Measurements from ENCODE around the gene ALOX5AP. TPM values are rescaled to one million over a fixed set of nuclear protein-coding genes. Genes with fewer than 3 reads are reported as not detected.

Gene ALOX5AP
- total RNA-seq, 1 experiment from 2014 or later = not detected

DNA sequence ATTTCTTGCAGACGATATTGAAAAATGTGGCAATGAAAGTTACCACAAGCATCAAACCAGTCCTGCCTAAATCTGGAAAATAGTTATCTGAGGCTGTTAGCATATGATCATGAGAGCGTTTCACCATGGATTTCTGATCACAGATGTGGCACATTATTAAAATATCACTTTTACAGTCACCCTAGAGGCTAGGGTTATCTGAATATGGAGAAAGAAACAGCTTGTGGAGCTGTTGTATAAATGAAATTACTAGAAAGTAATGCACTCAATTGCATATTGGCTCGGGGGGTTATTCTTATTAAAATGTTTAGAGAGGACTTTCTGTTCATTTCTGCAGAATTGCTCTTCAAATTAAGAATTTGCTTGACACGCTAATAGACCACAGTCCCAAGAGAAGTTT is 35.6 kb downstream of the ALOX5AP start (continued):
- TF ChIP-seq ZNF425 (CRISPR knock-in tag; conservative IDR thresholded peaks at IDR 0.05) (no peak), E2F5 (CRISPR knock-in tag; IDR thresholded peaks at IDR 0.05) (no peak)

DNA sequence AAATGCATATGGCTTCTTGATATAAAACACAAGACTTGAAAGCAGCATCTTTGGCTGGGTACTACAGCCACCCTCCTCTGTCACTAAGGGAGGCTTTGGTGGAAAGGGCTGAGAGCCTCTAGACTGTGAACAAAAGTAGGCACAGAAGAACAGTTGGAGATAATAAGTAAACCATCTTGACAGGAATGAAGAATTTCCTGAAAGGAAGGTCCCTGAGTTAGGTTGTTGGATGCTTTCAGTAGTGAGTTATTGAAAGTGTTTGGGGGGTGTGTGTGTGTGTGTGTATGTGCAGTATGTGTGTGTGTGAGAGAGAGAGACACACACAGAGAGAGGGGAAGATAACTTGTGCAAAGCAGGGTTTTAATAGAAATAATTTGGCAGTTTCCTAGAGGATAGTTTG is 38.2 kb downstream of the ALOX5AP start:
- CTCF ChIA-PET = no interaction called here
- Mint-ChIP-seq H3K27me3 (ENCODE audit: low read depth) (no peaks in the 10 kb centered on the region), H3K27ac (no peak overlapping the region), H3K9me3 (peaks cover 9% of the 10 kb centered on the region; the same call in 1 of the 2 replicates), H3K4me3 (no peak overlapping the region), H3K4me1 (peaks cover 10% of the 10 kb centered on the region), H3K36me3 (no peaks in the 10 kb centered on the region)
- ATAC-seq (no peak), DNase-seq (ENCODE audit: low spot score) (no peak)
- TF ChIP-seq NR3C1 (CRISPR knock-in tag; conservative IDR thresholded peaks at IDR 0.05; ENCODE audit: low read depth) (no peak), CTCF (IDR thresholded peaks at IDR 0.05) (no peak), ZNF121 (CRISPR knock-in tag; IDR thresholded peaks at IDR 0.05) (no peak), ZNF263 (CRISPR knock-in tag; IDR thresholded peaks at IDR 0.05; ENCODE audit: low read depth) (no peak), ZBTB21 (CRISPR knock-in tag; IDR thresholded peaks at IDR 0.05; ENCODE audit: borderline replicate concordance) (no peak), ZNF416 (CRISPR knock-in tag; IDR thresholded peaks at IDR 0.05) (no peak), FOXJ3 (CRISPR knock-in tag; IDR thresholded peaks at IDR 0.05; ENCODE audit: borderline replicate concordance) (no peak), E2F1 (CRISPR knock-in tag; IDR thresholded peaks at IDR 0.05) (no peak), FOXP1 (CRISPR knock-in tag; IDR thresholded peaks at IDR 0.05; ENCODE audit: borderline replicate concordance) (no peak), NFATC4 (CRISPR knock-in tag; IDR thresholded peaks at IDR 0.05) (no peak)
- TF ChIP-seq, protein P1, sequence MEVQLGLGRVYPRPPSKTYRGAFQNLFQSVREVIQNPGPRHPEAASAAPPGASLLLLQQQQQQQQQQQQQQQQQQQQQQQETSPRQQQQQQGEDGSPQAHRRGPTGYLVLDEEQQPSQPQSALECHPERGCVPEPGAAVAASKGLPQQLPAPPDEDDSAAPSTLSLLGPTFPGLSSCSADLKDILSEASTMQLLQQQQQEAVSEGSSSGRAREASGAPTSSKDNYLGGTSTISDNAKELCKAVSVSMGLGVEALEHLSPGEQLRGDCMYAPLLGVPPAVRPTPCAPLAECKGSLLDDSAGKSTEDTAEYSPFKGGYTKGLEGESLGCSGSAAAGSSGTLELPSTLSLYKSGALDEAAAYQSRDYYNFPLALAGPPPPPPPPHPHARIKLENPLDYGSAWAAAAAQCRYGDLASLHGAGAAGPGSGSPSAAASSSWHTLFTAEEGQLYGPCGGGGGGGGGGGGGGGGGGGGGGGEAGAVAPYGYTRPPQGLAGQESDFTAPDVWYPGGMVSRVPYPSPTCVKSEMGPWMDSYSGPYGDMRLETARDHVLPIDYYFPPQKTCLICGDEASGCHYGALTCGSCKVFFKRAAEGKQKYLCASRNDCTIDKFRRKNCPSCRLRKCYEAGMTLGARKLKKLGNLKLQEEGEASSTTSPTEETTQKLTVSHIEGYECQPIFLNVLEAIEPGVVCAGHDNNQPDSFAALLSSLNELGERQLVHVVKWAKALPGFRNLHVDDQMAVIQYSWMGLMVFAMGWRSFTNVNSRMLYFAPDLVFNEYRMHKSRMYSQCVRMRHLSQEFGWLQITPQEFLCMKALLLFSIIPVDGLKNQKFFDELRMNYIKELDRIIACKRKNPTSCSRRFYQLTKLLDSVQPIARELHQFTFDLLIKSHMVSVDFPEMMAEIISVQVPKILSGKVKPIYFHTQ (CRISPR knock-in tag; IDR thresholded peaks at IDR 0.05) = no peak
- TF ChIP-seq, protein P2, sequence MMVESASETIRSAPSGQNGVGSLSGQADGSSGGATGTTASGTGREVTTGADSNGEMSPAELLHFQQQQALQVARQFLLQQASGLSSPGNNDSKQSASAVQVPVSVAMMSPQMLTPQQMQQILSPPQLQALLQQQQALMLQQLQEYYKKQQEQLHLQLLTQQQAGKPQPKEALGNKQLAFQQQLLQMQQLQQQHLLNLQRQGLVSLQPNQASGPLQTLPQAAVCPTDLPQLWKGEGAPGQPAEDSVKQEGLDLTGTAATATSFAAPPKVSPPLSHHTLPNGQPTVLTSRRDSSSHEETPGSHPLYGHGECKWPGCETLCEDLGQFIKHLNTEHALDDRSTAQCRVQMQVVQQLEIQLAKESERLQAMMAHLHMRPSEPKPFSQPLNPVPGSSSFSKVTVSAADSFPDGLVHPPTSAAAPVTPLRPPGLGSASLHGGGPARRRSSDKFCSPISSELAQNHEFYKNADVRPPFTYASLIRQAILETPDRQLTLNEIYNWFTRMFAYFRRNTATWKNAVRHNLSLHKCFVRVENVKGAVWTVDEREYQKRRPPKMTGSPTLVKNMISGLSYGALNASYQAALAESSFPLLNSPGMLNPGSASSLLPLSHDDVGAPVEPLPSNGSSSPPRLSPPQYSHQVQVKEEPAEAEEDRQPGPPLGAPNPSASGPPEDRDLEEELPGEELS (CRISPR knock-in tag; IDR thresholded peaks at IDR 0.05) = no peak
- POLR2A ChIA-PET = interaction anchor here (0.6 kb wide), 1 partner anchor 11 kb away, joined by 3 read pairs; no protein-coding TSS in a partner anchor
